Uterus (tissue), 2 donors: ENCODE data around the gene SLAIN2.

Source experiments
- CTCF ChIP-seq, 4 experiments: fragments of 200-600 bp in 2 of 4; fragments of 450-650 bp in 2 of 4; sonication (generic) in 2 of 4; IDR thresholded peaks; one replicate each; pipeline ENCODE4 v1.5.1; 2016 to 2019; ENCODE audit warnings: antibody characterized with exemption in 4 of 4, mild to moderate bottlenecking in 2 of 4, moderate library complexity in 1 of 4
- POLR2A ChIP-seq, 2 donors: fragments of 450-650 bp; IDR thresholded peaks; one replicate each; pipeline ENCODE4 v1.6.1; 2016; ENCODE audit warnings: antibody characterized with exemption in 2 of 2, mild to moderate bottlenecking in 1 of 2, moderate library complexity in 1 of 2

DNA sequence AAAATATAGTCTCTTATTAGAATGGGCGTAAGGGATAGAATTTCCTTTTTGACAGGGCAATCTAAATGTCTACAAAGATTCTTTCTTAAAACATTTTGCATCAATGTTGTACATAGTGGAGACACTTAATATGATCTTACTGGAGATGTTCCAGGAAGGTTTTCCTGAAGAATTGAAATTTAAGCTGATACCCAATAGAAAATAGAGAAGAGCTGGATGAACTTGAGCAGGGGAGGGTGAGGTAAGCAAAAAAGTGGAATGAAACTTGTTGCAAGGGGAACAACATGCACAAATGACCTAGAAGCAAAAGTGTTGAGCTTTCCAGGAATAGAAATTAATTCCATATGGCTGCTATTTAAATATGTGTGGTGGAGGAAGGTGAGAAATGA is 19.7 kb downstream of the SLAIN2 start:
- no peak for TF ChIP-seq CTCF (IDR thresholded peaks at IDR 0.05)
- TF ChIP-seq POLR2A (IDR thresholded peaks at IDR 0.05), result no peak
